HEK293T (cell line): ENCODE measurements around the gene SLC25A4.

ENCODE experiments used
- CTCF ChIA-PET: fragments of 350-600 bp; formaldehyde crosslinking; extraction: SDS; loops from one replicate; lab custom pipeline; 2021; ENCODE audit warnings: antibody characterized with exemption, inconsistent platforms; lab: Yijun Ruan, JAX
- POLR2A ChIA-PET: fragments of 350-600 bp; formaldehyde crosslinking; extraction: SDS; loops from one replicate; lab custom pipeline; 2020; ENCODE audit warnings: antibody characterized with exemption, inconsistent platforms; lab: Yijun Ruan, JAX
- DNase-seq: peaks from one replicate; pipeline ENCODE4 v3.0.0; 2012; ENCODE audit warnings: mixed read lengths; ENCODE audit errors: extremely low spot score
- ARNT ChIP-seq: fragments of 450-650 bp; IDR thresholded peaks from 2 replicates; pipeline ENCODE4 v1.6.1; 2017; ENCODE audit warnings: mild to moderate bottlenecking
- BHLHE40 ChIP-seq: fragments of 450-650 bp; IDR thresholded peaks from 2 replicates; pipeline ENCODE4 v1.6.1; 2016; ENCODE audit warnings: mild to moderate bottlenecking, moderate library complexity, borderline replicate concordance
- CTBP1 ChIP-seq: fragments of 450-650 bp; IDR thresholded peaks from 2 replicates; pipeline ENCODE4 v1.6.1; 2016; ENCODE audit warnings: borderline replicate concordance
- ELF4 ChIP-seq: fragments of 450-650 bp; IDR thresholded peaks from 2 replicates; pipeline ENCODE4 v1.6.1; 2017; ENCODE audit warnings: antibody characterized with exemption
- FOXA1 ChIP-seq: fragments of 450-650 bp; IDR thresholded peaks from 2 replicates; pipeline ENCODE4 v1.6.1; 2016; ENCODE audit warnings: mild to moderate bottlenecking
- FOXK2 ChIP-seq: fragments of 450-650 bp; IDR thresholded peaks from 2 replicates; pipeline ENCODE4 v1.6.1; 2016; ENCODE audit warnings: mild to moderate bottlenecking
- FOXM1 ChIP-seq: fragments of 450-650 bp; IDR thresholded peaks from 2 replicates; pipeline ENCODE4 v1.6.1; 2017; ENCODE audit warnings: mild to moderate bottlenecking, borderline replicate concordance
- HDGF ChIP-seq: fragments of 450-650 bp; IDR thresholded peaks from 2 replicates; pipeline ENCODE4 v1.6.1; 2017; ENCODE audit warnings: antibody characterized with exemption, borderline replicate concordance
- L3MBTL2 ChIP-seq: fragments of 450-650 bp; conservative IDR thresholded peaks from 2 replicates; pipeline ENCODE4 v1.6.1; 2016; ENCODE audit warnings: mild to moderate bottlenecking
- LEF1 ChIP-seq: fragments of 450-650 bp; IDR thresholded peaks from 2 replicates; pipeline ENCODE4 v1.6.1; 2017; ENCODE audit warnings: mild to moderate bottlenecking, borderline replicate concordance
- NFRKB ChIP-seq: fragments of 450-650 bp; IDR thresholded peaks from 2 replicates; pipeline ENCODE4 v1.6.1; 2016; ENCODE audit warnings: mild to moderate bottlenecking, moderate library complexity
- SP1 ChIP-seq: fragments of 450-650 bp; IDR thresholded peaks from 2 replicates; pipeline ENCODE4 v1.6.1; 2017
- SUZ12 ChIP-seq: fragments of 450-650 bp; IDR thresholded peaks from 2 replicates; pipeline ENCODE4 v1.6.1; 2016; ENCODE audit warnings: mild to moderate bottlenecking
- TARDBP ChIP-seq: fragments of 450-650 bp; IDR thresholded peaks from 2 replicates; pipeline ENCODE4 v1.6.1; 2016
- ZNF384 ChIP-seq: fragments of 450-650 bp; IDR thresholded peaks from 2 replicates; pipeline ENCODE4 v1.6.1; 2016
- TF ChIP-seq, protein P1 (sequence below): fragments of 450-650 bp; IDR thresholded peaks from 2 replicates; pipeline ENCODE4 v1.6.1; 2016

SLC25A4 gene

DNA sequence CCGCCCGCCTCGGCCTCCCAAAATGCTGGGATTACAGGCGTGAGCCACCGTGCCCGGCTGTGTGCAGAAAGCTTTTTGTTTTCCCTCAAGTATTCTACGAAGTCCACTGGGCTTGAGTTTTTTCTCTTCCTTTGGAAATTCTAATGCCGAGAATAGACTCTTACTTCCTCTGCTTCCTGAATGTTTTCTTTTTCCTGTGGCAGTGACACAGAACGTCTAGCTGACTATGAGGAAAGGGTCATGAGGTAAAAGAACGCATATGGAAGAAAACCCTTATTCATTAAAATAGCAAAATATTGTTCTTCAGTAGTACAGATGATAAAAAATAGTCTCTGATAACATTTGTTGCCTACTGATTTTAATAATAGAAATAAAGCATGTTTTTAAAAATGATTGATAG is 4.9 kb upstream of the SLC25A4 start:
- no peak for DNase-seq
- no peak for TF ChIP-seq SUZ12
- no peak for TF ChIP-seq ARNT
- no peak for TF ChIP-seq NFRKB
- no peak for TF ChIP-seq LEF1
- TF ChIP-seq TARDBP: no peak
- TF ChIP-seq CTBP1: no peak
- TF ChIP-seq ELF4: no peak
- TF ChIP-seq BHLHE40: no peak
- TF ChIP-seq L3MBTL2: no peak
- no peak for TF ChIP-seq FOXK2
- ChIA-PET POLR2A (no interaction called here), CTCF (no interaction called here)

DNA sequence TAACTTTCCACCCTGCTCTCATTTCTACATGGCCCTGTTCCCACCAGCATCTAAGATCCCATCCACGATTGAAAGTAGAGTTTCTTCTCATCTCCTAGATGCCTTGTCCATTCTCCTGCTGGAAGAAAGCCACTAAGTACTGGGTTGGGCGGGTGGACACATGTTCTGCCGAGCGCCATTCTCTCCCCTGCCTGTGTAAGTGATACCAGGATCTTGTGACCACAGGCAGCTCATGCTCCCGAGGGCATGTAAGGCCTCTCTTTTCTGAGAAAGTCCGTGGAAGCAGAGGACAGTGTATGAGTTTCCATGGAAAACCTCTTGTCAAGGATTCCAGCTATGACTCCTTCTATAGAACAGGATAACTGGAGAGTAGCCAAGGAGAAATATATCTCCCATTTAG is 3.3 kb upstream of the SLC25A4 start:
- ChIA-PET CTCF (interaction anchor here (1.0 to 1.5 kb wide), 2 partner anchors 99 to 394 kb away, joined by 3 read pairs; no protein-coding TSS in a partner anchor), POLR2A (no interaction called here)
- no peak for TF ChIP-seq HDGF
- DNase-seq: no peak

DNA sequence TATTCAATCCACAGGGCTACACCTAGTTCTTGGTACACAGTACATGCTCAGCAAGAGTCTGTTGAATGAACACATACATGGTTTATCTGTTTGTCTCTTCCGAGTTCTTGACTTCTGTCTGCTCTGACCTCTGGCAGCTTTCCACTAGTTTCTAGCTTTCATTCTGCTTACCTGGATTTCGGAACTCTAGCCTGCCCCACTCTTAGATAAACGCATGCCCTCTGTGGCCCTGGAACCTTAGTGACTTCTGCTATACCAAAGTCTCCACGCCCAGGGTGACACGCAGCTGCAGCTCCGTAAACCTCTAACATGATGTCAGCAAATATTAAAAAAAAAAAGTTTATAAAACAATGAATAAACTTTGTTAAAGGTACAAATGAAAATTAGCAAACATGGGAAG is 1.3 kb upstream of the SLC25A4 start:
- POLR2A ChIA-PET: interaction anchor here (0.8 to 1.9 kb wide), 5 partner anchors 26 to 425 kb away, joined by 3 to 7 read pairs (median 3); partner anchors contain the start of gene CENPU

DNA sequence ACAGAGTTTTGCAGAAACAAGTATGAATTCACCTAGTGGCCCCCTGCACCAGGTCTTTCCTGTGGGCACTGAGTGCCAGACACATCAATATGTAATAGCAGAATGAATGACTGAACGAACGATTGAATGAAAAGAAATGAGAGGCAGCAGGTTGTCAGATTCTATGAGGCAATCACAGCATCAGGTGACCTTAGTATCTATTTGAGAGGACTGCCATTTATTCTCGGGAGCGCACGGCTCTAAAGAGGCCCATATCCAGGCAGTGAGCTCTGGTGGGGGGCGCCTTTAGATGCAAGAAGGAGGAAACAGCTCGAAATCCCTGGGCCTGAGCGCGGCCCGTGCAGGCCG is 528 bp upstream of the SLC25A4 start:
- CTCF ChIA-PET: interaction anchor here (0.8 to 2.1 kb wide), 2 partner anchors 8 to 103 kb away, joined by 3 to 17 read pairs; no protein-coding TSS in a partner anchor
- no peak for DNase-seq
- POLR2A ChIA-PET: interaction anchor here (0.7 to 1.9 kb wide), 19 partner anchors 8 to 425 kb away, joined by 3 to 8 read pairs (median 5); partner anchors contain the start of genes CENPU and HELT

More for the DNA sequence above, 1.3 kb upstream of the SLC25A4 start:
- TF ChIP-seq, protein P1, sequence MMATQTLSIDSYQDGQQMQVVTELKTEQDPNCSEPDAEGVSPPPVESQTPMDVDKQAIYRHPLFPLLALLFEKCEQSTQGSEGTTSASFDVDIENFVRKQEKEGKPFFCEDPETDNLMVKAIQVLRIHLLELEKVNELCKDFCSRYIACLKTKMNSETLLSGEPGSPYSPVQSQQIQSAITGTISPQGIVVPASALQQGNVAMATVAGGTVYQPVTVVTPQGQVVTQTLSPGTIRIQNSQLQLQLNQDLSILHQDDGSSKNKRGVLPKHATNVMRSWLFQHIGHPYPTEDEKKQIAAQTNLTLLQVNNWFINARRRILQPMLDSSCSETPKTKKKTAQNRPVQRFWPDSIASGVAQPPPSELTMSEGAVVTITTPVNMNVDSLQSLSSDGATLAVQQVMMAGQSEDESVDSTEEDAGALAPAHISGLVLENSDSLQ: no peak
- no peak for TF ChIP-seq SP1
- no peak for TF ChIP-seq L3MBTL2
- no peak for TF ChIP-seq SUZ12
- no peak for TF ChIP-seq BHLHE40
- TF ChIP-seq FOXM1: no peak
- TF ChIP-seq NFRKB: no peak
- TF ChIP-seq ELF4: no peak
- TF ChIP-seq FOXA1: no peak
- no peak for TF ChIP-seq CTBP1
- no peak for TF ChIP-seq LEF1
- TF ChIP-seq FOXK2: no peak
- no peak for TF ChIP-seq ZNF384
- TF ChIP-seq TARDBP: no peak
- no peak for TF ChIP-seq HDGF
- no peak for TF ChIP-seq ARNT
- CTCF ChIA-PET: no interaction called here
- no peak for DNase-seq

DNA sequence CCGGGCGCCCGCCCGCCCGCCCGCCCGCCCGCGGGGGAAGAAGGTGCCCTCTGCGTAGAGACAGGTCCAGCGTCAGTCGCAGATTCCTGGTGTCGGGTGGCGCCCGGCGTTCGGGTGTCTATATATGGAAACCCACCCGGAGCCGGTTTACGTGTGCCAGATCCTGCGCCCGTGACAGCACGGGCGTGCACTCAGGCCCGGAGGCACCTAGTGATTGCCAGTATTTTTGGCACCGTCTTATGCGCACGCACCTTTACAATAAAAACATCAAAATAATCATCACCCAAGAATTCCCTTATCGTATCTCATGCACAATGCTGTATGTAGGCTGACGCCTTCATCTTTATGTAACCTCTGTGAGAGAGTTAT is 519 bp downstream of the SLC25A4 start:
- POLR2A ChIA-PET: interaction anchor here (0.7 to 1.9 kb wide), 16 partner anchors 9 to 410 kb away, joined by 3 to 8 read pairs (median 5); partner anchors contain the start of genes CENPU, HELT and SNX25
- DNase-seq: peak; percentile 14
- CTCF ChIA-PET: interaction anchor here (2.1 kb wide), 1 partner anchor 9 kb away, joined by 17 read pairs; no protein-coding TSS in a partner anchor
- TF ChIP-seq ZNF384: no peak
- TF ChIP-seq HDGF: no peak
- TF ChIP-seq ELF4: no peak
- no peak for TF ChIP-seq SP1
- no peak for TF ChIP-seq SUZ12
- TF ChIP-seq LEF1: no peak
- no peak for TF ChIP-seq FOXM1
- no peak for TF ChIP-seq FOXK2
- no peak for TF ChIP-seq CTBP1
- no peak for TF ChIP-seq ARNT
- TF ChIP-seq L3MBTL2: no peak
- no peak for TF ChIP-seq TARDBP
- TF ChIP-seq NFRKB: no peak
- TF ChIP-seq, protein P1: no peak
- TF ChIP-seq FOXA1: no peak
- TF ChIP-seq BHLHE40: no peak

More for the DNA sequence above, 528 bp upstream of the SLC25A4 start:
- TF ChIP-seq TARDBP: no peak
- no peak for TF ChIP-seq SUZ12
- TF ChIP-seq ZNF384: no peak
- no peak for TF ChIP-seq LEF1
- no peak for TF ChIP-seq FOXM1
- no peak for TF ChIP-seq ARNT
- TF ChIP-seq CTBP1: no peak
- TF ChIP-seq L3MBTL2: no peak
- TF ChIP-seq FOXK2: no peak
- TF ChIP-seq, protein P1: no peak
- no peak for TF ChIP-seq SP1
- TF ChIP-seq BHLHE40: no peak
- no peak for TF ChIP-seq ELF4
- TF ChIP-seq HDGF: no peak
- TF ChIP-seq NFRKB: no peak
- no peak for TF ChIP-seq FOXA1

DNA sequence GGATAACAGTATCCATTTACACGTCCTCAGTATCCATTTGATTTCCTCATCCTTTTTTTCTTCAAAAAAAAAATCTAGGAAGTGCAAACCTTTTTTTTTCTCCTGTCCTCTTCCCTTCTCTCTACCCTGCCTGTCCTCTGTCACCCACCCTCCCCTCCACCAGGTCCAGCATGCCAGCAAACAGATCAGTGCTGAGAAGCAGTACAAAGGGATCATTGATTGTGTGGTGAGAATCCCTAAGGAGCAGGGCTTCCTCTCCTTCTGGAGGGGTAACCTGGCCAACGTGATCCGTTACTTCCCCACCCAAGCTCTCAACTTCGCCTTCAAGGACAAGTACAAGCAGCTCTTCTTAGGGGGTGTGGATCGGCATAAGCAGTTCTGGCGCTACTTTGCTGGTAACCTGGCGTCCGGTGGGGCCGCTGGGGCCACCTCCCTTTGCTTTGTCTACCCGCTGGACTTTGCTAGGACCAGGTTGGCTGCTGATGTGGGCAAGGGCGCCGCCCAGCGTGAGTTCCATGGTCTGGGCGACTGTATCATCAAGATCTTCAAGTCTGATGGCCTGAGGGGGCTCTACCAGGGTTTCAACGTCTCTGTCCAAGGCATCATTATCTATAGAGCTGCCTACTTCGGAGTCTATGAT is 1.7 kb downstream of the SLC25A4 start:
- no peak for DNase-seq
- ChIA-PET CTCF (interaction anchor here (0.7 kb wide), 1 partner anchor 39 kb away, joined by 3 read pairs; no protein-coding TSS in a partner anchor), POLR2A (interaction anchor here (1.1 kb wide), 1 partner anchor 60 kb away, joined by 3 read pairs; no protein-coding TSS in a partner anchor)
- no peak for TF ChIP-seq CTBP1
- no peak for TF ChIP-seq ELF4
- TF ChIP-seq, protein P1: no peak
- TF ChIP-seq FOXA1: no peak
- no peak for TF ChIP-seq BHLHE40
- no peak for TF ChIP-seq HDGF
- no peak for TF ChIP-seq FOXK2
- TF ChIP-seq FOXM1: no peak
- TF ChIP-seq SP1: no peak
- TF ChIP-seq L3MBTL2: no peak
- no peak for TF ChIP-seq LEF1
- TF ChIP-seq ZNF384: no peak
- TF ChIP-seq NFRKB: no peak
- no peak for TF ChIP-seq ARNT
- TF ChIP-seq SUZ12: no peak
- no peak for TF ChIP-seq TARDBP
